HG03432 (cell line): ENCODE measurements around the gene PEX14.

Source experiments
- ATAC-seq: cut with Tn5 transposase; IDR thresholded peaks from one replicate; pipeline ENCODE4 v1.9.1; 2021; ENCODE audit warnings: mild to moderate bottlenecking, moderate library complexity; ENCODE audit not compliant: unreplicated experiment

Gene PEX14

GRCh38 chr1:10642403-10643080 is 167.8 kb downstream of the PEX14 start:
- no peak for ATAC-seq

- no peak for ATAC-seq
Observed at GRCh38 chr1:10643607-10644306, 169.0 kb downstream of the PEX14 start.

- no peak for ATAC-seq
Observed at GRCh38 chr1:10644307-10645128, 169.8 kb downstream of the PEX14 start.

- no peak for ATAC-seq
Observed at GRCh38 chr1:10646347-10646861, 171.7 kb downstream of the PEX14 start.

GRCh38 chr1:10647414-10648170 is 172.8 kb downstream of the PEX14 start:
- ATAC-seq: no peak

GRCh38 chr1:10648689-10649516 is 174.2 kb downstream of the PEX14 start:
- ATAC-seq: no peak

- no peak for ATAC-seq
Observed at GRCh38 chr1:10649517-10650201, 174.9 kb downstream of the PEX14 start.

GRCh38 chr1:10650556-10651388 is 176.0 kb downstream of the PEX14 start:
- no peak for ATAC-seq

GRCh38 chr1:10651389-10651766 is 176.6 kb downstream of the PEX14 start:
- no peak for ATAC-seq

- ATAC-seq: no peak
Observed at GRCh38 chr1:10651793-10652192, 177.0 kb downstream of the PEX14 start.

- ATAC-seq: no peak
Observed at GRCh38 chr1:10652626-10653025, 177.9 kb downstream of the PEX14 start.

GRCh38 chr1:10653370-10654125 is 178.8 kb downstream of the PEX14 start:
- ATAC-seq: no peak

- no peak for ATAC-seq
Observed at GRCh38 chr1:10655002-10655401, 180.3 kb downstream of the PEX14 start.

- ATAC-seq: no peak
Observed at GRCh38 chr1:10656431-10656830, 181.7 kb downstream of the PEX14 start.

GRCh38 chr1:10657088-10657847 is 182.5 kb downstream of the PEX14 start:
- ATAC-seq: no peak

- ATAC-seq: no peak
Observed at GRCh38 chr1:10658396-10659066, 183.8 kb downstream of the PEX14 start.
